NCI-H82 (cell line): ENCODE measurements around the gene RNH1.
A peak's percentile ranks its signal among the peaks of the same experiment; 100 is the strongest.
"Not testable (repeated sequence)": the region's sequence is repeated elsewhere in the genome, so short reads cannot be mapped to it uniquely, and the experiment has no call there.

ENCODE experiments used
- DNase-seq: peaks from one replicate; lab custom pipeline; 2025; lab: John Stamatoyannopoulos, UW

Gene RNH1

GRCh38 chr11:520428-521176, 13.6 kb upstream of the RNH1 start:
- DNase-seq, result no peak

- DNase-seq, result peak; percentile 60
These were observed 11.6 kb upstream of the RNH1 start for GRCh38 chr11:518463-519202.

GRCh38 chr11:516918-517685, 10.1 kb upstream of the RNH1 start:
- not testable (repeated sequence) for DNase-seq

GRCh38 chr11:516400-516799, 9.4 kb upstream of the RNH1 start:
- no peak for DNase-seq

GRCh38 chr11:515131-515530, 8.1 kb upstream of the RNH1 start:
- DNase-seq, result no peak

GRCh38 chr11:514606-515005, 7.6 kb upstream of the RNH1 start:
- no peak for DNase-seq

- no peak for DNase-seq
These were observed 5.9 kb upstream of the RNH1 start for GRCh38 chr11:512761-513595.

- no peak for DNase-seq
These were observed 1.9 kb upstream of the RNH1 start for GRCh38 chr11:508956-509355.

- peak; percentile 30 for DNase-seq
These were observed 879 bp upstream of the RNH1 start for GRCh38 chr11:507727-508515.

- peak; percentile 97 for DNase-seq
These were observed 626 bp downstream of the RNH1 start for GRCh38 chr11:506238-506994.

- no peak for DNase-seq
These were observed 2.1 kb downstream of the RNH1 start for GRCh38 chr11:504994-505344.

GRCh38 chr11:504053-504993, 2.7 kb downstream of the RNH1 start:
- DNase-seq, result no peak

GRCh38 chr11:503179-503981, 3.7 kb downstream of the RNH1 start:
- DNase-seq, result no peak

GRCh38 chr11:502288-503178, 4.5 kb downstream of the RNH1 start:
- no peak for DNase-seq

- DNase-seq, result no peak
These were observed 5.3 kb downstream of the RNH1 start for GRCh38 chr11:501683-502287.

- DNase-seq, result no peak
These were observed 5.9 kb downstream of the RNH1 start for GRCh38 chr11:501001-501682.
